HG02852 (cell line): ENCODE data around the gene IPP.
A peak's percentile ranks its signal among the peaks of the same experiment; 100 is the strongest.
"Not testable (repeated sequence)": the region's sequence is repeated elsewhere in the genome, so short reads cannot be mapped to it uniquely, and the experiment has no call there.

Source experiments
- ATAC-seq: cut with Tn5 transposase; IDR thresholded peaks from one replicate; pipeline ENCODE4 v1.9.1; 2021; ENCODE audit warnings: mild to moderate bottlenecking, moderate library complexity; ENCODE audit not compliant: unreplicated experiment

IPP gene

GRCh38 chr1:45750298-45751038, at the start of gene IPP:
IPP (minus strand) TSS chr1:45750653; CDS start chr1:45746411, 4,242 bp downstream.
- peak; percentile 91 for ATAC-seq

- no peak for ATAC-seq
These were observed 46.5 kb upstream of the IPP start for GRCh38 chr1:45796946-45797345.

- ATAC-seq, result no peak
These were observed 45.9 kb upstream of the IPP start for GRCh38 chr1:45796381-45796780.

- ATAC-seq, result no peak
These were observed 43.6 kb upstream of the IPP start for GRCh38 chr1:45793942-45794604.

- no peak for ATAC-seq
These were observed 42.3 kb upstream of the IPP start for GRCh38 chr1:45792744-45793143.

- ATAC-seq, result no peak
These were observed 39.1 kb upstream of the IPP start for GRCh38 chr1:45789601-45790000.

GRCh38 chr1:45787905-45788304, 37.5 kb upstream of the IPP start:
- ATAC-seq, result no peak

- ATAC-seq, result no peak
These were observed 35.1 kb upstream of the IPP start for GRCh38 chr1:45785583-45785982.

GRCh38 chr1:45775794-45776193, 25.3 kb upstream of the IPP start:
- ATAC-seq, result no peak

GRCh38 chr1:45772971-45773370, 22.5 kb upstream of the IPP start:
- no peak for ATAC-seq

- ATAC-seq, result no peak
These were observed 18.9 kb upstream of the IPP start for GRCh38 chr1:45769261-45769932.

- no peak for ATAC-seq
These were observed 16.6 kb upstream of the IPP start for GRCh38 chr1:45767035-45767434.

- no peak for ATAC-seq
These were observed 15.7 kb upstream of the IPP start for GRCh38 chr1:45765999-45766792.

GRCh38 chr1:45762291-45762690, 11.8 kb upstream of the IPP start:
- ATAC-seq, result no peak

- ATAC-seq, result no peak
These were observed 5.2 kb upstream of the IPP start for GRCh38 chr1:45755697-45756096.

GRCh38 chr1:45753248-45754037, 3.0 kb upstream of the IPP start:
- no peak for ATAC-seq

GRCh38 chr1:45752441-45753052, 2.1 kb upstream of the IPP start:
- ATAC-seq, result no peak

- no peak for ATAC-seq
These were observed 1.6 kb upstream of the IPP start for GRCh38 chr1:45752014-45752413.

GRCh38 chr1:45751039-45751838, 786 bp upstream of the IPP start:
- ATAC-seq, result not testable (repeated sequence)
